CD4-positive, alpha-beta T cell treated with Interleukin-15 for 1 hour (primary cell): ENCODE results near the gene DDX31.

Experiments used
- DNase-seq: peaks from one replicate; pipeline ENCODE4 v3.0.0-alpha.2; 2020

DDX31 gene

DNA sequence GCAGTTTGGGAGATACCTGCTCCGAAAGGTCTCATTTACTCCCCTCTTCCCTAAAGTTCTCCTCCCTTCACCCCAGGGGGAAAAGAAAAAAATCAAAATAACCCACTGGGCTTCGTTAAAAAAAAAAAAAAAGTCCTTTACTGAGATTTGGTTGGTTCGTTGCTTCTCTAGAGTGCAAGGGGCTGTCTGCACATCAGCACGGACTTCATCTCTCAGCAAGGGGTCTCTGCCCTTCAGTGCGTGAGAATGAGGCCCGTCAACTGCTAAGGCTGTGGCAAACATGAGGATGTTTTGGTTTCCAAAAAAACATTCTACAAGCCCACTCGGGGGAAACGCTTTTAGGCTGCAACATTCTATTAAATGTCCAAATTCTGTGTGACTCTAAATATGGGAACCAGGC is 77.3 kb downstream of the DDX31 start:
- DNase-seq: no peak

DNA sequence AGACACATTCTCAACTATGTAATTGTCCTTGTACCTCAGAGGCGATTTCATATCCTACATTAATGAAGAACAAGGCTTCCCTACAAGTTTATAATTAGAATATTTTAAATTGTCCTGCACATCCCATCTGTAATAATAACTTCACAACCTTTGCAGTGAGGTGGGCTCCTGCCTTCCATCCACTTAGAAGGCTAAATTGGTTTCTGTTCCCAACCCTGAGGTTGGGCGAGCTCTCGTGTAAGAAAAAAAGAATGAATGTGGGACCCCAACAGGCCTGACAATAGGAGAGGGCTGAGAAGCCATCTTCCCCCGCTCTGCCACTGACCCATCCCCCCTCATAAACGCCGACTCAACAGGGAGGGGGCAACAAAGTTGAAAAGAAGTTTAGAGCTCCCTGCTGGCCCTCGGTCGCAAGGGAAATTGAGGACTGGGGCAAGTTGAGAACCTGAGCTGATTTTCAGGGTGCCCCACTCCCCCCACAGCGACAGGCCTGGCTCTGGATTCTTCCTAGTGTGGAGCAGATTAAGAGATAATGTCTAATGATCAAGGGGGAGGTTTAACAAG is 78.0 kb downstream of the DDX31 start:
- DNase-seq: no peak

DNA sequence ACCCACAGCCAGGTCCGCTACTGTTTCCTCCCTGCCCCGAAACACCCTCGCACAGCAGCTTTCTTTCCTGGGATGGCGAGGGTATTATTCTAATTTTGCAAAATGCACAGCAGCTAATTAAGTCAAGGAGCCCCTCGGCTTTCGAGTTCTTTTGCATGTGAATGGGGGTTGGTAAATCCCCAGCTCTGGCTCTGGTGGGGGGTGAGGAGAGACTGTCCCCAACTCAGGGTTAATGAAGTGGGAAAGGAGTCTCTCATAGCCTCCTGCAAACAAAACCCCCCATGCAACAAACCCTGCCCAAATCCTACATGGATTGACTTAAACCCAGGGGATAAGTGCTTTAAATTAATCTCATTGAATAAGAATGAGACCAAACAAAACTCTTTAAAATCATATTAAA is 78.5 kb downstream of the DDX31 start:
- DNase-seq: no peak

DNA sequence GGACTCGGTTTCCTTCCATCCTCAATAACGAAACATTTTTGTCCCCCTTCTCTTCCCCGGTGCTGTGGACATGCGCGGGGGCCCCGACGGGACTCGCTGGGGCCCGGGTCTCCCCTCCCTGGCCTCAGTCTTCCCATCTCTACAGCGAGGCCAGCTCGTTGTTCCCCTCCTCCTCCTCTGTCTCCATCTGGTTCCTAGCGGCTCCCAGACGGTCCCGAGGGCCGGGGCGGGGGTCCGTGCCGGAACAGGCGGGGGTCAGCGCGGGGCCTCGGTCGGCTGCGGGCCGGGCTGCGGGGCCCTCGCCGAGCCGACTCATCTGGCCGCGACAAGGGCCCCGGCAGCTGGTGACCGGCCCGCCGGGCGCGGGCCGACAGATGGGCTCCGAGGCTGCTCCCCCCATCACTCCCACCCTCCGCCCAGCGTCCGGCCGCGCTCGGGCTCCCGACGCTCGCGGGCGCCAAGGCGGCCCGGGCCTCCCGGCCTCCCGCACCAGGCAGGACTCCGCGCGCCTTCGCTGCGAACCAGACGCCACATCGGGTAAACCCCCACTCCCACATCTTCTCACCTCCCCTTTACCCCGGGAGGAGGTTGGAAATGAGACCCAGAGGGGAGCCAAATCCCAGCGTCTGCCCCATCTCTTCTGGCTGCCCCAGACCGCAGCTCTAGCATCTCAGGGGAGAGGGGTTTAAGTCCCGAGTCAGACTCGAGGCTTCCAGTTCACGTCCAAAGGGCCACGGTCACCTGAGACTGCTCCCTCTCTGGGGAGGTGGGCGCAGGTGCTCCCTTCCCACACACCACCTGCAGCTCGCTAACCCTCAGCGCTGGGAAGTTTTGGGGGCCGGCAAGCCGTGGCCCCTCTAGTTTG is 79.2 kb downstream of the DDX31 start:
- DNase-seq: no peak

DNA sequence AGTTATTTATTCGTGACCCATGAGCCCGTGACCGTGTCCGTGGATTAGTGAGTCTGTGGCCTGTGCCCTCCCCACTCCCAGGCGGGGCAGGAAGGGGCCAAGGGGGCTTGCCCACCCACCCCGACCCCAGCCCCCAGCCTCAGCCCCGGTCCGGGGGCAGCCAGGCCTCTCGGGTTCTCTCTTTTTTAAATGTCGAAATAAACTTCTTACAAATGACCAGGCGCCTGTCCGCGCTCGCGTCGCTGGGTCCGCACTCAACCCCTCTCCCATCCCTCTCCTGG is 79.8 kb downstream of the DDX31 start:
- no peak for DNase-seq

DNA sequence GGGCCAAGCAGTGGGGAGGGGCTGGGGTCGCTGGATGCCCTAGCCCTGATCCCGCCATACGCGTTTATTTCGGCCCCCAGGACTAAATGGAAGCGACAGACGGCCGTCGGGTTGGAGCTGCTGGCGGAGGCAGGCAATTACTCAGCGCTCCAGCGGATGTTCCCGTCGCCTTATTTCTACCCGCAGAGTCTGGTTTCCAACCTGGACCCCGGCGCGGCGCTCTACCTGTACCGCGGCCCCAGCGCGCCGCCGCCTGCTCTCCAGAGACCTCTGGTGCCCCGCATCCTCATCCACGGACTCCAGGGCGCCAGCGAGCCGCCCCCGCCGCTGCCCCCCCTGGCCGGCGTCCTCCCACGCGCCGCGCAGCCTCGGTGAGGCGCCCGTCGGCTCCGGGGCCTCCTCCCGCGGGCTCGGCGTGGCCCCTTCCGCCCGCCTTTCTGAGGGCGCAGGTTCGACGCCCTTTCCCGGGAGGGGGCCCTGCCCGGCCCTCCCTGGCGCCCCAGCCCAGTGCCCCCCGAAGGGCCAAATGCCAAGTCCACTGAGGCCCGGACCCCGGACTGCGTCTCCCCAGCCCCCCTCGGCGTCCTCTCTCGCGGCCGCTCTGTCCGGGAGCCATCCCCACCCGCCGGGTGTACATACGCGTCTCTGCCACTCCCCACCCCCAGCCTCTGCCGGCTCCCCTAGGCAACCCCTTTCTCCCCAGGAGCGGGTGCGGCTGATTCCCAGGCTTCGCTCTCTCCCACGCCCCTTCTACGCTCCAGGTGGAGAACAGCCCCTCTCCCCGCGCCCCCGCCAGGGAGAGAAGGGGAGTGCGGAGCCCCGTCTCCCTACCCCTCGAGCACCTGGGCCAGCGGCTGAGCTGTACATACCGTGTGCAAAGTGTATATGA is 80.4 kb downstream of the DDX31 start:
- no peak for DNase-seq

DNA sequence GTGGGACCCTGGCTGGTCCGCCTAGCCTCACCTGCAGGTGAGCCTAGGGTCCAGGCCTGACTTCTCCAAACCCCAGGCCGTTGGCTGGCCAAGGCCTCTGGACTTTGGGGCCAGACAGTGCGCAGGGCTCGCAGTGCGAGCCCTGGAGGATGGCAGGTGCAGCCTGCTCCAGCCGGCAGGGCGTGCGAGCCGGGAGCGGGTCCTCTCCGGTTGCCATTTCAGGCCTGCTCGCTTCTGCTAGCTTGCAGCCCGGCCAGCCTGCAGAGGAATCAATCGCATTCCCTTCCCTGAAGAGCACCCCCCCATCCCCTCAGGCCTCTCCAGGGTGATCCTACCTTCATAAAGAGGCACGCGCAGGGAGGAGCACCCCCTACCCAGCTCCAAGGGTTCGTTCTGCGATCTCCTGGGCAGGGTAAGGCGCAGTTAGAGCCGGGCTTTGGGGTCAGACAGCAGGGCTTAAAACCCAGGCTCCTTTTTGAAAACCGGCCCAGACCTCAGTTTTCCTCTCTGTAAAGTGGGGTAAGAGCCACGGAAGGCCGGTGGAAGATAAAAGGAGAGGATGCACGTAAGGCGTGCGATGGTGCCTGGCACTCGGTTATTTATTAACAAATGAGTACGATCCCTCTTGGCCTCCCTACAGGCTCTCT is 81.2 kb downstream of the DDX31 start:
- no peak for DNase-seq

DNA sequence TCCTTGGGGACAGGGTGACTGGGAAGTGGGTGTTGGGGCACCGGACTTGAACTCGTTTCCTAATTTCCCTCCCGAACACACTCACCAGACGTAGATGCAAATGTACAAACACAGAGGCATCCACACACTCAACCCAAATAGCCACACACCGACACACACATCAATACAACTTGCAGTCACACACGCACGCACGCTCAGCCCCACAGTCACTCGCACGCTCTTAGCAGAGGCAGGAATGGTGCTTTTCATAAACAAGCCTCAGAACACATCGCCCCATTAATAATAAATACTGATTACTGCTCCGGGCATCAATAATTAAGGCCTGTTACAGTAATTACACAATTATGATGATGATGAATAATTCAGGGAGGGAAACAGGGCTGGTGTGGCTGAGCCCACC is 81.7 kb downstream of the DDX31 start:
- DNase-seq: no peak

DNA sequence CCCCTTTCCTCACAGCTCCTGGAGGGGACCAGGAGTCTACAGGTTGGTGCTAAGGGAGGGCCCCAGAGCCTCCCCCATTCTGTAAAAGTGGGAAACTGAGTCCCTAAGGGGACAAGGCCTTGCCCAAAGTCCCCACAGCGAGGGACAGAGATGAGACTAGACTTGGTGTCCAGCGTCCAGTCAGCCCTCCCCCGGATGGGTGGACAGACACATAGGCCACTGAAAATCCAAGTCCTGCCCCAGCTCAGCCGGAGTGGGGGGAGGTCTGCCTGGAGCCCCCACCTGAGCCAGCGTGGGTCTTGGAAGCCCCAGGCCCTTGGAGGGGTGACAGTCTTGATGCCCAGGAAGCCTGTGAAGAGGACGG is 82.2 kb downstream of the DDX31 start:
- DNase-seq: no peak

DNA sequence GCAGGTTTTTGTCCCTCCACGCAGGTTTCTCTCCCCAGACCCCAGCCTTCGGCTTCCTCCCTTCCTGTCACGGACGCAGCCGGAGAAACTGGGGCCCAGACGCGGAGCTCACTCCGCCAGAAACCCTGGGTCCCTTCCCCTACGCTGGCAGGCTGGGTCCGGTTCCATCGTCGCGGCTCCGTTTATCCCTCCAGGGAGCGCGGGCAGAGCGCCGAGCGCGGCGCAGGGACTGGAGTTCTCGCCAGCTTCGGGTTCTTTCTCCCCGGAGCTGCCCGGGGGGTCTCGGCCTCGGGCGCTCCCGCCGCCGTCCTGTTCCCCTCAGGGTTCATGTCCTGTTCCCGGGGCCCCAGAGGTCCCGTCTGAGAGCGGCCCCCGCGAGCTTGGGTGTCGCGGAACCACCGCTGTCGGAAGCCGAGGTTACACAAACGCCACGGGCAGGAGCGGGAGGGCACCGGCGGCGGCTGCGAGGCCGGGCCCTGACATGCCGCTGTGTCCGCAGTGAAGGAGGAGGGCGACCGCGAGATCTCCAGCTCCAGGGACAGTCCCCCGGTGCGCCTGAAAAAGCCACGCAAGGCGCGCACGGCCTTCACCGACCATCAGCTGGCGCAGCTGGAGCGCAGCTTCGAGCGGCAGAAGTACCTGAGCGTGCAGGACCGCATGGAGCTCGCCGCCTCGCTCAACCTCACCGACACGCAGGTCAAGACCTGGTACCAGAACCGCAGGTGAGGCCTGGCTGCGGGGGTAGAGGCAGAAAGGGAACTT is 82.8 kb downstream of the DDX31 start:
- no peak for DNase-seq

DNA sequence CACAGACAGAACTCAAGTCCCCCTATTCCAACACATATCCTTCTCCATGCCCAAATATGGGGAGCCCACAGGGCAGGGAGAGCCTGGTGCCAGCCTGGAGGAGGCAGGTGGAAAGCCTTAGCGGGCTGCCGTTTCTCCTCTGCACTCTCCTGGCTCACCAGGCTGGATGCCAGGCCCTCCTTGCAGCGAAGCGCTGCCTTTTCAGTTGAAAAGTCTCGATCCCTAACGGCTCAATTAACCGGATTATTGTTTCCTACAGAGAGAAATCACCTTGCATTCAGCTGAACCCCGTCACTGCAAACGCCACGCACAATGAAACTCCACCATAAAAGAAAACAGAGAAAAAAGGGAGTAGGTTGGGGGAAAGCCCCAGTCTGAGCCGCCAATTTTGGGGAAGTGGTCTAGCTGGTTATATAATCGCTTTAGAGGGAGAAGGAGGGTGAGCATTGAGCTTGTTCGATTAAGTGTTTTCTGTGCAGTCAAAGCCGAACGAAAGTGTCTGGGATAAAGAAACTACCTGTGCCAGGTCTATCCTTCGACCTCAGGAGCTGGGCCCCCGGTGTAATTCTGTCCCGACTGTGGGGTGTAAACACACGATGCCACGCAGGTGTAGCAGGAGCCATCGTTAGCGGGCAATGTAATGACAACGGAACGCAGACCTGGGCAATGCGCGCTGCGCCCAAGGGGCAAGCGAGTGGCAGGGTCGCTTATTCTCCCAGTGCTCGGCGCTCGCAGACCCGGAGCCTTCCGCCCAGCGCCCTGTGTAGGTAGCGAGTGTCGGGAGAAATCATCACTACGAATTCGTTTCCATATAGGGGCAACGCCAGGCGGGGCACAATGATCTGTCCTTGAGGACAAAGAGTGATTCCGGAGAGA is 83.6 kb downstream of the DDX31 start:
- DNase-seq: no peak

DNA sequence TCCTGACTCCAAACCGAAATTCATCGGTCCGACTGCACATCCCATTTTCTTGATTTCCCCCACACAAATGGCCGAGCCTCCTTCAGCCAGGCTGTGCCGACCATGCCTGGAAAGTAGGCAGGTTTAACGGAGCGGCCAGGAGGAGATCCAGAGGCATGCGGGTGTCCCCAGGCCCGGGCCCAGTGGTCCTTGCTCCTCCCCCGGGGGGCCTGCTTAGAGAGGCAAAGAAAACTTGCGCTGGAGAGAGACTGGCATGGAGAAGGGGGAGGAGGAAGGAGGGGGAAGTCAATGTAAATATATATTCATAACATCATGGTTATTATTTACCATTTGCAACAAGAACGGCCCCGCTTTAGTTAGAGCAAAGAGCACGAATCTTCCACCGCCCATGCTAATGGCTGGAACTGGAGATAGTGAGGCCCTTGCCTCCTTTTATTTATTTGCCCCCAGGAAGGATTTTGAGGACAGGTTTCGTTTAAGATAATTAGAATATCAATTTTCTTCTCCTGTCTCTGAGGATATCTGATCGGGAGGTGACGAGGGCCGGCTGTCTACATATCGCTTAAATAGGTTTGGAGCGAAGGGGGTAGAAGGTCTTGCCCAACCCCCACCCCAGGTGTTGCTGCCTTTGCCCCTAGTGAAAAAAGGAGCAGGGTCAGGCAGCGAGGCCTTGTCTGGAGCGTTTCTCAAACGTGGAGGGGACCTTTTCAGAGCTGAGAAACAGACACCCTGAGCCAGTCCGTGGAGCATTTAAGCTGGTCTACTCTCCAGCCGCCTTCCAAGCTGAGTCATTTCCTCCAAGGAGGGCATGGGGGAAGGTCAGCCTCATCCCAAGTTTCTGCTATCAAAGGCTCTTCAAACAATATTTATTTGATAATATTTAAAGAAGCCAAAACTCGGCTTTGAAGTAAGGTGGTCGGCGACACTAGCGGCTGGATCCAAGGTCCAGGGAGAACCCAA is 84.9 kb downstream of the DDX31 start:
- DNase-seq: no peak

DNA sequence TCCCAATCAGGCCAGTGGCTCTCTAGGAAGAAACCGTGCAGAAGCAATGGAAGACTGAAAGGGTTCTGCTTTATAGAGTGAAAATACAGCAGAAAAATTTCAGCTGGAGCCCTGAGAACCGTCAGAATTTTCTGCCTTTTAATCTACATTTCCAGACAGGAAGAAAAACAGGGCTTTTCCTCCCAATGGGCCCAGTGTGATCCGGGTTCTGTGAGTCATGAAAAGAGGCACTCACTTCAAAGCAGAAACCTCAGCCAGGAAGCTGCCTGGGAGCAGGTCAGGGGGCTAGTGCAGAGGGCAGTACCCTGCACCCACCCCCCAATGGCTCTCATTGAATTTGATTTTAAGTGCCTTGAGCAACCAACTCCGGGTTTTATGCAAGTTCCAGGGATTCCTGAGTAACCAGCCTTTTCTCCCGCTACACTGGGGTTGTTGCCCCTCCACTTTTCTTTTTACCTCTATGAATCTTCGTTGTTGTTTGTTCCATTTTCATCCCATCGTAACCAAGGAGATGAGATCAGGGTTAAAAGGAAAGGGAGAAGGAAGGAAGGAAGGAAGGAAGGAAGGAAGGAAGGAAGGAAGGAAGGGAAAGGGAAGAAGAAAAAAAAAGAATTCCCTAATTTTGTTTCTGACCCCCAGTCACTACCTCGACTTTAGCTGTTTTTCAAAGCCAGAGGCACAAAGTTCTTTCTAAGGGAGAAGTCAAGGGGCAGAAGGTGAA is 86.0 kb downstream of the DDX31 start:
- no peak for DNase-seq

DNA sequence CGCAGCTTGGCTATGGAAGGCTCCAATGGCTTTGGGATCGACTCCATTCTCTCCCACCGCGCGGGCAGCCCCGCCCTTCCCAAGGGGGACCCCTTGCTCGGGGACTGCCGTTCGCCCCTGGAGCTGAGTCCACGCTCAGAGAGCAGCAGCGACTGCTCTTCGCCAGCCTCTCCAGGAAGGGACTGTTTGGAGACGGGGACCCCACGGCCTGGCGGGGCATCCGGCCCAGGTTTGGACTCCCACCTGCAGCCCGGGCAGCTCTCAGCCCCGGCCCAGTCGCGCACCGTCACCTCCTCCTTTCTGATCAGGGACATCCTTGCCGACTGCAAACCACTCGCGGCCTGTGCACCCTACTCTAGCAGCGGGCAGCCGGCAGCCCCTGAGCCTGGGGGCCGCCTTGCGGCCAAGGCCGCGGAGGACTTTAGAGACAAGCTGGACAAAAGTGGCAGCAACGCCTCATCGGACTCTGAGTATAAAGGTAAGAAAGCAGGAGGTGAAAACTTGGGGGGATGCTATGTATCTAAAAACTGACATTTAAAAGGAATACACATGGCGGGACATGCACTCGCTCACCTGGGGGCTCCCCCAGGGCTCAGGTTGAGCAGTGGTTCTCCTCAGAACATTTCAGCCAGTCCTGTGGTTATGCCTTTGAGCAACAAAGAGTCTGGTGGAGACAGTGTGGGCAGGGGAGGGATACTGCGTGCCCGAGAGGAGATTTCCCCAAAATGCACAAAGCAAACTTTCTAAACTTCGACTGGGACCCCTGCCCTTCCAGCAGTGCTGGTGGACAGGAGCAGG is 86.8 kb downstream of the DDX31 start:
- DNase-seq: no peak

DNA sequence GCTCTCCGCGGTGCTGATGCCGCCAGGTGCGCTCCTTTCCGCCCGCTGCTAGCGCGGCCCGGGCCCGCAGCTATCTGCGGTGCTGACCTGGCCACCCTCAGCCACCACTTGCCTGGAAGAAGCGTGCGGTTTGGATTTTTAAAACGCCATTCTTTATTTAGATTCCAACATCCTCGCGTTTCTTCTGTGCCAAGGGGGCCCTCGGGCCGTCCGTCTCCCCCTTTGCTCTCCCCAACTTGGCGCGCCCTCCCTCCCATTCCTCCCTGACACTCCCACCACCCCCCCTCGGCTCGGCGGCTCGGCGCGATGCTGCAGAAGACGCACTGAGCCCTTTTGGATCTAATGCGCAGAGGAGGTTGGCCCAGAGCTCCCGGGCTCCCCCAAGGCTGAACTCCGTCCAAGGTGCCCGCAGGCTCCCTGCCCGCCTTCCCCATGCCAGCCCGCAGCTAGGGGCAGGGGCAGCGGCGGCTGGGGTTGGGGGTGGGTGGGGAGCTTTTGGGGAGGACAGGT is 87.5 kb downstream of the DDX31 start, which contains the start of gene BARHL1:
Gene BARHL1, plus strand, starts transcription at position 331 of the 510 bp plus-strand sequence. CDS start 192 bp downstream, outside the sequence.
- no peak for DNase-seq

DNA sequence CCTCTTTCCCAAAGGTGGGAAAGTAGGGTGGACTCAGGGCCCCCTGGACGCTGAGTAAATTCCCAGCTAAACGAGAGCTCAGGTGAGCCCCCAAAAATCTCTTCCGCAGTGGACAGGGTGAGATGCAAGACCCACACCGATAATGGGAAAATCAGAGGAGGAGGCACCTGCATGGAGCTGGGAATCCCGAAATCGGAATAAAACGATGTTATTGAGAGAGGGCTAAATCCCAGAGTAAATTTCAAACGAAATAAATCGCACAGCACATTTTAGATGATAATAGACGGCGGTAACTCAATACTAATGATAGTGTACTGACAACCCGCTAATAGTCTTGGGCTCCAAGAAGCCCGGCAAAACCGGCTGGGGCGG is 90.4 kb downstream of the DDX31 start:
- DNase-seq: no peak

DNA sequence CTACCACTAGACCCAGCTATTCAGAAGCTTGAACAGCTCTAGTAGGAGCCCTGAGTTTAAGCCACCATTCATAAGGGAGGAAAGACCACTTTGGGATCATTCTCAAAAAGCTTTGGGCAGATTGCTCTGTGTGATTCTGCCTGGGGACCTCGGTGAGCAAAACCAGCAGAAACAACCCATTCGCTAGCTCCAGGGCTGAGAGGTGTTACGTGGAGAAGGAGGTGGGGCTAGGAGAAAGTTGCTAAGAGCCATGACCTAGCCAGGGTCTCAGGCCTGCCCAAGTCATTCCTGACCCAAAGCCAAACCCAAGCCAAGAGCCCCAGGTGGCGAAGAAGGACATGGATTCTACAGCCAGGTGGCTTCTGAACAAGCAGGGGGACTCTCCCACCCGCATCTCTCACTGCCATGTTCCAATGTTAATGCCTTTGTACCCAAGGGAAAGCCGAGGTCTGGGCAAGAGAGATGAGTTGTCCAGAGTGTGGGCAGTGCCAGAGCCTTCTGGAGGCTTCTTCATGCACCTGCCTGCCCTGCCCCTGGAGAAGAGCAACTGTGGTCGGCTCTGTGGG is 91.3 kb downstream of the DDX31 start:
- no peak for DNase-seq

DNA sequence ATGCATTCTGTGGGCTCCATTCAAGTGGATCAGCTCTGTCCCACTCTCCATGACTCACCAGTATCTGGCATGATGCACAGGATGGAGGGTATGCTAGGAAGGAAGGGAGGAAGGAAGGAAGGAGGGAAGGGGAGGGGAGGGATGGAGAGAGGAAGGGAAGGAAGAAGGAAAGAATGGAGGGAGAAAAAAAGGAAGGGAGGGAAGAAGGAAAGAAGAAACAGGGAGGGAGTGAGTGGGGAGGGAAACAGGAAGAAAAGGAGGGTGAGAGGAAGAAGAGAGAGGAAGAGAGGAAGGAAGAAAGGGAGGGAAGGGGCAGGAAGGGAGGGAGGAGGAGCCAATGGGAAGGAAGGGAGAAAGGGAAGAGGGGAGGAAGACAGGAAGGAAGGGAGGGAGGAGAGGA is 92.7 kb downstream of the DDX31 start:
- DNase-seq: no peak
